Activated T-cell treated with anti-CD3 and anti-CD28 coated beads, Interleukin-2, amount 50 U/mL, for 4 hours (primary cell): Measurements from ENCODE around the gene PDSS2. TPM values are rescaled to one million over a fixed set of nuclear protein-coding genes. Genes with fewer than 3 reads are reported as not detected.
A peak's percentile ranks its signal among the peaks of the same experiment; 100 is the strongest.
"Not testable (repeated sequence)": the region's sequence is repeated elsewhere in the genome, so short reads cannot be mapped to it uniquely, and the experiment has no call there.

Experiments used
- ATAC-seq, 2 donors: fragments of 200-7000 bp; cut with Tn5 transposase; one replicate each; pipeline ENCODE4 v1.10.0; 2021
- DNase-seq: peaks from one replicate; pipeline ENCODE4 v3.0.0-alpha.2; 2020
- H3K27me3 Mint-ChIP-seq: one replicate; pipeline ENCODE4 v1.8.0; 2021; ENCODE audit warnings: low read depth, mixed read lengths
- H3K36me3 Mint-ChIP-seq: one replicate; pipeline ENCODE4 v1.8.0; 2022; ENCODE audit warnings: mixed read lengths; ENCODE audit not compliant: insufficient read depth
- H3K4me1 Mint-ChIP-seq: one replicate; pipeline ENCODE4 v1.8.0; 2021; ENCODE audit warnings: low read depth, mixed read lengths
- H3K4me3 Mint-ChIP-seq: one replicate; pipeline ENCODE4 v1.8.0; 2021; ENCODE audit warnings: mild to moderate bottlenecking, moderate library complexity, mixed read lengths
- H3K9me3 Mint-ChIP-seq: one replicate; pipeline ENCODE4 v1.8.0; 2021; ENCODE audit warnings: mixed read lengths
- total RNA-seq, 3 donors: library from RNA; stranded (reverse); gene quantifications; one replicate each; pipeline ENCODE4 v1.2.1, GENCODE V29; 2021

Gene PDSS2
- total RNA-seq, 3 donors from 2014 or later: 10.9 to 14.8 (median 12.6) TPM

GRCh38 chr6:107140581-107140980, 318.8 kb downstream of the PDSS2 start:
- DNase-seq (no peak), ATAC-seq (no peak)
- H3K36me3 Mint-ChIP-seq: no peaks in the 10 kb centered on the region
- no peak overlapping the region for H3K4me3 Mint-ChIP-seq
- H3K9me3 Mint-ChIP-seq: no peaks in the 10 kb centered on the region
- no peaks in the 10 kb centered on the region for H3K4me1 Mint-ChIP-seq
- H3K27me3 Mint-ChIP-seq: no peaks in the 10 kb centered on the region

GRCh38 chr6:107136324-107136723, 323.0 kb downstream of the PDSS2 start:
- not testable (repeated sequence) for H3K9me3 Mint-ChIP-seq, H3K36me3 Mint-ChIP-seq, H3K27me3 Mint-ChIP-seq, DNase-seq, ATAC-seq, H3K4me1 Mint-ChIP-seq, H3K4me3 Mint-ChIP-seq

GRCh38 chr6:107135048-107135680, 324.2 kb downstream of the PDSS2 start:
- ATAC-seq, H3K9me3 Mint-ChIP-seq, H3K4me1 Mint-ChIP-seq, DNase-seq, H3K36me3 Mint-ChIP-seq, H3K4me3 Mint-ChIP-seq, H3K27me3 Mint-ChIP-seq: not testable (repeated sequence)

GRCh38 chr6:107132330-107132954, 326.9 kb downstream of the PDSS2 start:
- no peaks in the 10 kb centered on the region for H3K36me3 Mint-ChIP-seq
- H3K4me3 Mint-ChIP-seq: no peak overlapping the region
- DNase-seq (peak; percentile 10), ATAC-seq (no peak)
- no peaks in the 10 kb centered on the region for H3K27me3 Mint-ChIP-seq
- no peaks in the 10 kb centered on the region for H3K4me1 Mint-ChIP-seq
- H3K9me3 Mint-ChIP-seq: no peaks in the 10 kb centered on the region

GRCh38 chr6:107129370-107129925, 329.9 kb downstream of the PDSS2 start:
- Mint-ChIP-seq H3K27me3 (no peaks in the 10 kb centered on the region), H3K36me3 (no peaks in the 10 kb centered on the region), H3K9me3 (no peaks in the 10 kb centered on the region), H3K4me3 (no peak overlapping the region), H3K4me1 (no peaks in the 10 kb centered on the region)
- no peak for ATAC-seq
- no peak for DNase-seq

GRCh38 chr6:107128577-107128976, 330.8 kb downstream of the PDSS2 start:
- Mint-ChIP-seq H3K9me3 (no peaks in the 10 kb centered on the region), H3K4me3 (no peak overlapping the region), H3K4me1 (no peaks in the 10 kb centered on the region), H3K27me3 (no peaks in the 10 kb centered on the region), H3K36me3 (no peaks in the 10 kb centered on the region)
- ATAC-seq (no peak), DNase-seq (no peak)

- ATAC-seq: no peak
- no peak for DNase-seq
- Mint-ChIP-seq H3K4me1 (no peaks in the 10 kb centered on the region), H3K36me3 (no peaks in the 10 kb centered on the region), H3K27me3 (no peaks in the 10 kb centered on the region), H3K4me3 (no peak overlapping the region), H3K9me3 (no peaks in the 10 kb centered on the region)
Observed at GRCh38 chr6:107128175-107128574, 331.2 kb downstream of the PDSS2 start.

- DNase-seq (no peak), ATAC-seq (no peak)
- H3K27me3 Mint-ChIP-seq: no peaks in the 10 kb centered on the region
- no peaks in the 10 kb centered on the region for H3K9me3 Mint-ChIP-seq
- H3K4me1 Mint-ChIP-seq: no peaks in the 10 kb centered on the region
- no peaks in the 10 kb centered on the region for H3K36me3 Mint-ChIP-seq
- no peak overlapping the region for H3K4me3 Mint-ChIP-seq
Observed at GRCh38 chr6:107125771-107126170, 333.6 kb downstream of the PDSS2 start.

GRCh38 chr6:107124934-107125348, 334.4 kb downstream of the PDSS2 start:
- Mint-ChIP-seq H3K36me3 (no peaks in the 10 kb centered on the region), H3K4me3 (no peak overlapping the region)
- no peak for ATAC-seq

GRCh38 chr6:107123501-107123900, 335.9 kb downstream of the PDSS2 start:
- no peak for ATAC-seq
- Mint-ChIP-seq H3K9me3 (no peaks in the 10 kb centered on the region), H3K4me1 (no peaks in the 10 kb centered on the region), H3K4me3 (no peak overlapping the region), H3K27me3 (no peaks in the 10 kb centered on the region), H3K36me3 (no peaks in the 10 kb centered on the region)
- DNase-seq: no peak

More at GRCh38 chr6:107124934-107125348, 334.4 kb downstream of the PDSS2 start:
- no peak for DNase-seq
- Mint-ChIP-seq H3K4me1 (no peaks in the 10 kb centered on the region), H3K27me3 (no peaks in the 10 kb centered on the region), H3K9me3 (no peaks in the 10 kb centered on the region)

- Mint-ChIP-seq H3K27me3 (no peaks in the 10 kb centered on the region), H3K4me3 (no peak overlapping the region), H3K4me1 (no peaks in the 10 kb centered on the region), H3K36me3 (no peaks in the 10 kb centered on the region), H3K9me3 (no peaks in the 10 kb centered on the region)
- DNase-seq: no peak
- no peak for ATAC-seq
Observed at GRCh38 chr6:107122748-107123147, 336.6 kb downstream of the PDSS2 start.

- Mint-ChIP-seq H3K9me3 (no peaks in the 10 kb centered on the region), H3K27me3 (peaks cover 1% of the 10 kb centered on the region), H3K4me3 (no peak overlapping the region), H3K36me3 (no peaks in the 10 kb centered on the region), H3K4me1 (peaks cover under 1% of the 10 kb centered on the region)
- ATAC-seq (no peak), DNase-seq (no peak)
Observed at GRCh38 chr6:107121964-107122495, 337.3 kb downstream of the PDSS2 start.

GRCh38 chr6:107121266-107121665, 338.1 kb downstream of the PDSS2 start:
- no peaks in the 10 kb centered on the region for H3K36me3 Mint-ChIP-seq

GRCh38 chr6:107120404-107120803, 339.0 kb downstream of the PDSS2 start:
- no peak for ATAC-seq
- H3K4me3 Mint-ChIP-seq: no peak overlapping the region
- DNase-seq: no peak

More at GRCh38 chr6:107121266-107121665, 338.1 kb downstream of the PDSS2 start:
- Mint-ChIP-seq H3K4me1 (peaks cover 8% of the 10 kb centered on the region), H3K9me3 (no peaks in the 10 kb centered on the region), H3K4me3 (no peak overlapping the region), H3K27me3 (peaks cover 6% of the 10 kb centered on the region)
- DNase-seq (no peak), ATAC-seq (no peak)

GRCh38 chr6:107118976-107119375, 340.4 kb downstream of the PDSS2 start:
- Mint-ChIP-seq H3K36me3 (no peaks in the 10 kb centered on the region), H3K9me3 (no peaks in the 10 kb centered on the region), H3K27me3 (peaks cover 9% of the 10 kb centered on the region), H3K4me3 (no peak overlapping the region), H3K4me1 (peaks cover 12% of the 10 kb centered on the region)
- no peak for ATAC-seq
- DNase-seq: no peak

More at GRCh38 chr6:107120404-107120803, 339.0 kb downstream of the PDSS2 start:
- Mint-ChIP-seq H3K9me3 (no peaks in the 10 kb centered on the region), H3K27me3 (peaks cover 9% of the 10 kb centered on the region), H3K4me1 (peaks cover 11% of the 10 kb centered on the region), H3K36me3 (no peaks in the 10 kb centered on the region)
